ENCODE measurements around the gene COL2A1.

COL2A1 gene

GRCh38 chr12:48053883-48054282 lies 49.6 kb upstream of the COL2A1 start:
- Histone ChIP-seq H3K27ac (ENCODE audit: extremely low read depth, low read depth, low read length) (no peak overlapping the region), H3K36me3 (ENCODE audit: control insufficient read depth in 2 of 2, insufficient read depth in 1 of 2, low read length in 2 of 2) (peaks cover 0 to 42% of the 10 kb centered on the region in 2 experiments), H3K4me3 (ENCODE audit: low read depth, low read length) (no peak overlapping the region), H3K9me3 (ENCODE audit: control insufficient read depth, insufficient read depth, low read depth, low read length) (no peaks in the 10 kb centered on the region), H3K4me1 (ENCODE audit: control insufficient read depth, insufficient read depth, low read length) (no peaks in the 10 kb centered on the region)
- TF ChIP-seq HOXC10 (CRISPR knock-in tag; IDR thresholded peaks at IDR 0.05) (no peak), ZNF768 (tag by site-specific recombination; IDR thresholded peaks at IDR 0.05) (no peak), ZNF423 (tag by site-specific recombination; IDR thresholded peaks at IDR 0.05) (no peak), ZNF580 (tag by site-specific recombination; IDR thresholded peaks at IDR 0.05) (no peak), HIC1 (tag by site-specific recombination; IDR thresholded peaks at IDR 0.05) (no peak), ZNF324 (tag by site-specific recombination; IDR thresholded peaks at IDR 0.05) (no peak), ZNF596 (tag by site-specific recombination; IDR thresholded peaks at IDR 0.05) (no peak), ZFP69B (tag by site-specific recombination; IDR thresholded peaks at IDR 0.05) (no peak), AEBP2 (tag by site-specific recombination; IDR thresholded peaks at IDR 0.05; ENCODE audit: borderline replicate concordance) (no peak), ZNF624 (tag by site-specific recombination; IDR thresholded peaks at IDR 0.05) (no peak), ZFP37 (tag by site-specific recombination; IDR thresholded peaks at IDR 0.05) (no peak), ZNF239 (tag by site-specific recombination; IDR thresholded peaks at IDR 0.05) (no peak), MZF1 (tag by site-specific recombination; IDR thresholded peaks at IDR 0.05; ENCODE audit: borderline replicate concordance) (no peak), ZNF623 (tag by site-specific recombination; IDR thresholded peaks at IDR 0.05) (no peak)
- CTCF ChIA-PET, result interaction anchor here (3.0 kb wide), 1 partner anchor 8 kb away, joined by 11 read pairs; no protein-coding TSS in a partner anchor
- POLR2A ChIA-PET, result no interaction called here

GRCh38 chr12:48053122-48053521 lies 48.8 kb upstream of the COL2A1 start:
- no peaks in the 10 kb centered on the region for H3K9me3 ChIP-seq (ENCODE audit: control insufficient read depth, insufficient read depth, low read depth, low read length)
- H3K4me3 ChIP-seq (ENCODE audit: low read depth, low read length), result no peak overlapping the region
- H3K4me1 ChIP-seq (ENCODE audit: control insufficient read depth, insufficient read depth, low read length), result no peaks in the 10 kb centered on the region
- ChIA-PET CTCF (interaction anchor here (0.6 to 3.0 kb wide), 2 partner anchors 9 to 215 kb away, joined by 4 to 11 read pairs; no protein-coding TSS in a partner anchor), POLR2A (interaction anchor here (0.6 kb wide), 1 partner anchor 85 kb away, joined by 6 read pairs; no protein-coding TSS in a partner anchor)
- peaks cover 3 to 44% of the 10 kb centered on the region in 2 experiments for H3K36me3 ChIP-seq (ENCODE audit: control insufficient read depth in 2 of 2, insufficient read depth in 1 of 2, low read length in 2 of 2)
- TF ChIP-seq WT1 (tag by site-specific recombination; IDR thresholded peaks at IDR 0.05) (no peak), ZNF529 (tag by site-specific recombination; IDR thresholded peaks at IDR 0.05; ENCODE audit: insufficient replicate concordance) (no peak), ZBTB1 (tag by site-specific recombination; IDR thresholded peaks at IDR 0.05) (no peak), HIC1 (tag by site-specific recombination; IDR thresholded peaks at IDR 0.05) (no peak), TRIM28 (IDR thresholded peaks at IDR 0.05; ENCODE audit: borderline replicate concordance, low read length) (no peak), ZNF155 (tag by site-specific recombination; IDR thresholded peaks at IDR 0.05) (no peak), ZNF621 (tag by site-specific recombination; IDR thresholded peaks at IDR 0.05) (no peak), ZNF19 (tag by site-specific recombination; IDR thresholded peaks at IDR 0.05; ENCODE audit: low read depth) (no peak), ZNF335 (tag by site-specific recombination; conservative IDR thresholded peaks at IDR 0.05) (no peak), ZNF202 (tag by site-specific recombination; IDR thresholded peaks at IDR 0.05; ENCODE audit: borderline replicate concordance) (no peak), ZIC2 (tag by site-specific recombination; IDR thresholded peaks at IDR 0.05) (no peak), ZNF561 (tag by site-specific recombination; IDR thresholded peaks at IDR 0.05; ENCODE audit: borderline replicate concordance) (no peak), ZNF311 (tag by site-specific recombination; IDR thresholded peaks at IDR 0.05; ENCODE audit: borderline replicate concordance) (no peak), MZF1 (tag by site-specific recombination; IDR thresholded peaks at IDR 0.05; ENCODE audit: borderline replicate concordance) (no peak), ZNF549 (tag by site-specific recombination; IDR thresholded peaks at IDR 0.05) (no peak), ZNF830 (tag by site-specific recombination; IDR thresholded peaks at IDR 0.05; ENCODE audit: low read depth) (no peak), ZFP41 (tag by site-specific recombination; IDR thresholded peaks at IDR 0.05; ENCODE audit: borderline replicate concordance) (no peak), ZNF416 (tag by site-specific recombination; IDR thresholded peaks at IDR 0.05) (no peak), ZNF837 (tag by site-specific recombination; IDR thresholded peaks at IDR 0.05) (no peak), ZNF433 (tag by site-specific recombination; IDR thresholded peaks at IDR 0.05; ENCODE audit: low read depth) (no peak)
- H3K27ac ChIP-seq (ENCODE audit: extremely low read depth, low read depth, low read length), result no peak overlapping the region

Measured in HEK293 (cell line).